MCF 10A (cell line): ENCODE results near the gene IGF1R. TPM values are rescaled to one million over a fixed set of nuclear protein-coding genes. Genes with fewer than 3 reads are reported as not detected.

Experiments
- BruUV-seq: library from RNA; stranded (reverse); fragments of 400-500 nt; replicated peaks from 2 replicates; lab custom pipeline; 2021; lab: Mats Ljungman, UMichigan
- CTCF ChIA-PET: fragments of 300-600 bp; sonication (Branson Sonifier 250); formaldehyde crosslinking; extraction: SDS; loops from one replicate; lab custom pipeline; 2021; ENCODE audit warnings: antibody characterized with exemption, inconsistent platforms; lab: Yijun Ruan, JAX
- POLR2A ChIA-PET: fragments of 300-600, 350-650 bp; sonication (Branson Sonifier 250); formaldehyde crosslinking; extraction: SDS; loops from one replicate; lab custom pipeline; 2020; ENCODE audit warnings: antibody characterized with exemption, inconsistent platforms; lab: Yijun Ruan, JAX
- DNase-seq: peaks from one replicate; pipeline ENCODE4 v3.0.0-alpha.2; 2018; ENCODE audit not compliant: unreplicated experiment
- H3K27ac Mint-ChIP-seq: one replicate; pipeline ENCODE4 v1.8.0; 2022; ENCODE audit warnings: mild to moderate bottlenecking, low read depth, mixed read lengths; ENCODE audit not compliant: unreplicated experiment
- H3K27me3 Mint-ChIP-seq: one replicate; pipeline ENCODE4 v1.8.0; 2022; ENCODE audit warnings: mixed read lengths; ENCODE audit not compliant: insufficient read depth, unreplicated experiment
- H3K36me3 Mint-ChIP-seq: one replicate; pipeline ENCODE4 v1.8.0; 2022; ENCODE audit warnings: mild to moderate bottlenecking, moderate library complexity, mixed read lengths; ENCODE audit not compliant: insufficient read depth, unreplicated experiment
- H3K4me1 Mint-ChIP-seq: one replicate; pipeline ENCODE4 v1.8.0; 2022; ENCODE audit warnings: mixed read lengths; ENCODE audit not compliant: insufficient read depth, unreplicated experiment
- H3K4me3 Mint-ChIP-seq: one replicate; pipeline ENCODE4 v1.8.0; 2022; ENCODE audit warnings: mild to moderate bottlenecking, moderate library complexity, mixed read lengths; ENCODE audit not compliant: unreplicated experiment
- H3K9me3 Mint-ChIP-seq: one replicate; pipeline ENCODE4 v1.8.0; 2022; ENCODE audit warnings: mixed read lengths; ENCODE audit not compliant: unreplicated experiment
- CTCF ChIP-seq: fragments of 200-600 bp; IDR thresholded peaks from one replicate; pipeline ENCODE4 v1.8.0; 2022; ENCODE audit warnings: antibody characterized with exemption, mild to moderate bottlenecking; ENCODE audit not compliant: unreplicated experiment
- intact Hi-C: fragments of 100-400 bp; cut with micrococcal nuclease; formaldehyde crosslinking; loops from 2 replicates; pipeline ENCODE4 v1.14.1; 2022
- total RNA-seq: library from RNA; stranded (reverse); gene quantifications from 2 replicates; pipeline ENCODE4 v1.2.3, GENCODE V29; 2022

The IGF1R gene
- total RNA-seq, 1 experiment from 2014 or later: 53.3 TPM

- H3K4me1 Mint-ChIP-seq: peaks cover 7% of the 10 kb centered on the region
- no peak for DNase-seq
- BruUV-seq: no TSS peak
- intact Hi-C loops: no loop called here
- TF ChIP-seq CTCF: no peak
- no peaks in the 10 kb centered on the region for H3K9me3 Mint-ChIP-seq
- ChIA-PET POLR2A (no interaction called here), CTCF (no interaction called here)
- no peak overlapping the region for H3K27ac Mint-ChIP-seq
- no peaks in the 10 kb centered on the region for H3K36me3 Mint-ChIP-seq
- no peak overlapping the region for H3K4me3 Mint-ChIP-seq
- H3K27me3 Mint-ChIP-seq: no peaks in the 10 kb centered on the region
Measured at GRCh38 chr15:98980899-98981228, 332.5 kb downstream of the IGF1R start.

GRCh38 chr15:98981851-98982722 lies 333.7 kb downstream of the IGF1R start:
- Mint-ChIP-seq H3K4me1 (peaks cover 7% of the 10 kb centered on the region), H3K27ac (no peak overlapping the region), H3K36me3 (no peaks in the 10 kb centered on the region), H3K9me3 (peaks cover 7% of the 10 kb centered on the region), H3K27me3 (no peaks in the 10 kb centered on the region), H3K4me3 (no peak overlapping the region)
- ChIA-PET POLR2A (interaction anchor here (0.6 to 1.1 kb wide), 3 partner anchors 12 to 540 kb away, joined by 3 read pairs; no protein-coding TSS in a partner anchor), CTCF (no interaction called here)
- intact Hi-C loops: no loop called here
- DNase-seq: no peak
- BruUV-seq: no TSS peak
- TF ChIP-seq CTCF: no peak

- BruUV-seq: no TSS peak
- Mint-ChIP-seq H3K27me3 (no peaks in the 10 kb centered on the region), H3K36me3 (no peaks in the 10 kb centered on the region), H3K27ac (no peak overlapping the region), H3K4me1 (peaks cover 7% of the 10 kb centered on the region), H3K9me3 (peaks cover 7% of the 10 kb centered on the region), H3K4me3 (no peak overlapping the region)
- no peak for TF ChIP-seq CTCF
- peak; percentile 91 for DNase-seq
- POLR2A ChIA-PET: interaction anchor here (0.6 to 1.1 kb wide), 4 partner anchors 8 to 541 kb away, joined by 3 read pairs; no protein-coding TSS in a partner anchor
- intact Hi-C loops: no loop called here
- CTCF ChIA-PET: interaction anchor here (0.6 to 1.3 kb wide), 5 partner anchors 11 to 111 kb away, joined by 3 to 5 read pairs (median 4); no protein-coding TSS in a partner anchor
Measured at GRCh38 chr15:98983334-98983733, 335.0 kb downstream of the IGF1R start.

GRCh38 chr15:98986281-98986680 lies 337.9 kb downstream of the IGF1R start:
- peaks cover 7% of the 10 kb centered on the region for H3K4me1 Mint-ChIP-seq
- BruUV-seq: no TSS peak
- intact Hi-C loops: no loop called here
- ChIA-PET CTCF (interaction anchor here (0.8 kb wide), 1 partner anchor 62 kb away, joined by 5 read pairs; no protein-coding TSS in a partner anchor), POLR2A (interaction anchor here (0.8 kb wide), 1 partner anchor 11 kb away, joined by 3 read pairs; no protein-coding TSS in a partner anchor)
- H3K27ac Mint-ChIP-seq: no peak overlapping the region
- no peak overlapping the region for H3K4me3 Mint-ChIP-seq
- peaks cover 29% of the 10 kb centered on the region for H3K27me3 Mint-ChIP-seq
- no peak for TF ChIP-seq CTCF
- no peaks in the 10 kb centered on the region for H3K36me3 Mint-ChIP-seq
- H3K9me3 Mint-ChIP-seq: peaks cover 7% of the 10 kb centered on the region
- no peak for DNase-seq
